Iris pigment epithelial cell (primary cell): ENCODE measurements around the gene SLC2A5.

ENCODE experiments used
- DNase-seq: peaks from one replicate; pipeline ENCODE4 v3.0.0-alpha.2; 2011; ENCODE audit warnings: low read depth

Gene SLC2A5

DNA sequence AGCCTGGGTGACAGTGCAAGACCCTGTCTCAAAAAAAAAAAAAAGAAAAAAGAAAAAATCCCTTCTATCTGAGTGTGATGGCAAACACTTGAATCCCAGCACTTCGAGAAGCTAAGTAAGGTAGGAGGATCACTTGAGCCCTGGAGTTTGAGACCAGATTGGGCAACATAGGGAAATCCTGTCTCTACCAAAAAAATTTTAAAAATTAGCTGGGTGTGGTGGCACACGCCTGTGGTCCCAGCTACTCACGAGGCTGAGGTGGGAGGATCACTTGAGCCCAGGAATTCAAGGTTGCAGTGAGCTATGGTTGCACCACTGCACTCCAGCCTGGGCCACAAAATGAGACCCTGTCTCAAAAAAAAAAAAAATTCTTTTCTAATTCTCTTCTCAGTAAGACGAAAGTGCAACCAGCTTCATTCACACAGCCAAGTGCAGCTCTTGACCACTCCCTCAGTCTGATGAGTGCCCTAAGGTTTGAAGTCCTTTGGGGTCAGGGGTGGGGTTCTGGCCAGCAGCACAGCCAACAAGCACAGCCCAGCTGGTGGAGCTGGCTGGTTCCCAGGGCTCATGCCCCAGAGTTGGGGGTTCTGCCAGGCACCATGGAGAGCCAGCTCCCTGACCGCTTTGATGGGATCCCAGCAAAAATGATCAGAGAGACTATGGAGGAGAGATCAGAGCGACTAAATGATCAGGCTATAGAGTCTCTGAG lies 8.0 kb downstream of the SLC2A5 start:
- no peak for DNase-seq

- DNase-seq, result no peak
Measured at GRCh38 chr1:9059891-9060744, 9.3 kb downstream of the SLC2A5 start.

DNA sequence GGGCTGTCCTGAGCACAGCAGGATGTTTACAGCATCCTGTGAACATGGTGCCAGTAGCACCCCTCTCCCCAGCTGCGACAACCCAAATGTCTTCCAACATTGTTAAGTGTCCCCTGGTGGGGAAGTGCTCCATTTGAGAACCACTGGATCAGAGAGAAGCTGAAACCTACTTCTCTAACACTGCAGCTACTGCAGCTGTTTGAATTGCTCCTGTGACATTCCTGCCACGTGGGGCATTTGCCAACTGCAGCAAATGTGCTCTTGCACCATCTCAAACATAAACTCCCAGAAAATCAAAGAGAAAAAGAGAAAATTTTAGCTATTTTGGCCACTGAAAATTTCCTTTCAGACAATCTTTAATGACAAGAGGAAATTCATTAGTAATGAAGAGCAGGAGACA lies 11.0 kb downstream of the SLC2A5 start:
- DNase-seq, result no peak

DNA sequence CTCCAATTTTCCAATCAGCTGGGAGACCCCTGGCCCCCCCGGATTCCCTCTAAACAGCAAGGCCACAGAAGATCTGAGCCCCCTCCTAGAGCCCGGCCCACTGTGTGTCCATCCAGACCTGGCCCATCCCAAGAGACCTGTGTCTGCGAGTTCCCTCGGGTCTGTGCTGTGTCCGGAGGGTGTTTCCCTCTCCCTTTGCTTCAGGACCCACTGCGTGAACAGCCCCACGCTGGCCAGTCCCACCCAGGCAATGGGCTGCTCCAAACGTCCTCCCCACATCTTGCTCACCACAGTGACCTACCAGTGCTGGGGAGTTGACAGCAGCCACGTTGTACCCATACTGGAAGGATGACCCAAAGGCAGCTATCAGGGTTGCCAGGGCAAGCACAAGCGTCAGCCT lies 11.6 kb downstream of the SLC2A5 start:
- DNase-seq, result no peak

- no peak for DNase-seq
Measured at GRCh38 chr1:9052272-9053049, 17.0 kb downstream of the SLC2A5 start.

DNA sequence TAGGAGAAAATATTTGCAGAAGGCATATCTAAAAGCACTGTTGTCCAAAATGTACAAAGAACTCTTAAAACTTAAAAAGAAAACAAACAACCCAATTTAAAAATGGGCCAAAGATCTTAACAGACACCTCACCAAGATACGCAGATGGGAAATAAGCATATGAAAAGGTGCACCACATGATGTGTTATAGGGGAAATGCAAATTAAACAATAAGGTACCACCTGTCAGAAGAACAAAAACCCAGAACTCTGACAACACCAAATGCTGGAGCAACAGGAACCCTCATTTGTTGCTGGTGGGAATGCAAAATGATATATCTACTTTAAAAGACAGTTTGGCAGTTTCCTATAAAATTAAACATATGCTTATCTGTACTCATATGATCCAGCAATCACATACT lies 18.1 kb downstream of the SLC2A5 start:
- DNase-seq, result no peak

- no peak for DNase-seq
Measured at GRCh38 chr1:9050803-9051202, 18.6 kb downstream of the SLC2A5 start.

- no peak for DNase-seq
Measured at GRCh38 chr1:9048551-9048950, 20.9 kb downstream of the SLC2A5 start.

DNA sequence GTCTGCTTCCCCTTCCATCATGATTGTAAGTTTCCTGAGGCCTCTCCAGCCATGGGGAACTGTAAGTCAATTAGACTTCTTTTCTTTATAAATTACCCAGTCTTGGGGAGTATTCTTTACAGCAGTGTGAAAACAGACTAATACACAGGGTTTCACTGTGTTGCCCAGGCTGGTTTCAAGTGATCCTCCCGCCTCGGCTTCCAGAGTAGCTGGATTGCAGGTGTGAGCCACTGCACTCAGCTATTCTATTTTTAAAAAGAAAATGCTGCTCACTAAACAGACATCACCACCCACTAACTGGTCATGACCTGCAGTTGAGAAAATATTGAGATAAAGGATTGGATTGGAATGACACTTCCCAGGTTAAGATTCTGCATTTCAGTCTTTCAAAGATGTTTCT lies 22.4 kb downstream of the SLC2A5 start:
- DNase-seq, result no peak

- no peak for DNase-seq
Measured at GRCh38 chr1:9045861-9046510, 23.4 kb downstream of the SLC2A5 start.

DNA sequence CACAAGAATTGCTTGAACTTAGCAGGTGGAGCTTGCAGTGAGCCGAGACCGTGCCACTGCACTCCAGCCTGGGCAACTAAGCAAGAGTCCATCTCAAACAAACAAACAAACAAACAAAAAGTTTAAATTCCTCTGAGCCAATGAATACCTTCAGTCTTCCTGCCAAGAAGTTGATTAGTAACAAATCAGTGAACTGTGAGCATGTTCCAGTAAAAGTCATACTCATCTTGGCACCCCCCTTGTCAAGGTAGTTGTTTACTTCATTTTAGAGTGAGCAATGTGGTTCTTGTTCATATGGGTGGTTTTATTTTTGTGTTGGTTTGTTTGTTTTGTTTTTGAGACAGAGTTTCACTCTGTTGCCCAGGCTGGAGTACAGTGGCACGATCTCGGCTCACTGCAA lies 25.2 kb downstream of the SLC2A5 start:
- no peak for DNase-seq

GRCh38 chr1:9042272-9042671 lies 27.2 kb downstream of the SLC2A5 start:
- DNase-seq, result no peak

GRCh38 chr1:9041116-9041779 lies 28.2 kb downstream of the SLC2A5 start:
- DNase-seq, result no peak

GRCh38 chr1:9040659-9041030 lies 28.8 kb downstream of the SLC2A5 start:
- DNase-seq, result no peak

GRCh38 chr1:9039761-9040658 lies 29.4 kb downstream of the SLC2A5 start:
- no peak for DNase-seq

DNA sequence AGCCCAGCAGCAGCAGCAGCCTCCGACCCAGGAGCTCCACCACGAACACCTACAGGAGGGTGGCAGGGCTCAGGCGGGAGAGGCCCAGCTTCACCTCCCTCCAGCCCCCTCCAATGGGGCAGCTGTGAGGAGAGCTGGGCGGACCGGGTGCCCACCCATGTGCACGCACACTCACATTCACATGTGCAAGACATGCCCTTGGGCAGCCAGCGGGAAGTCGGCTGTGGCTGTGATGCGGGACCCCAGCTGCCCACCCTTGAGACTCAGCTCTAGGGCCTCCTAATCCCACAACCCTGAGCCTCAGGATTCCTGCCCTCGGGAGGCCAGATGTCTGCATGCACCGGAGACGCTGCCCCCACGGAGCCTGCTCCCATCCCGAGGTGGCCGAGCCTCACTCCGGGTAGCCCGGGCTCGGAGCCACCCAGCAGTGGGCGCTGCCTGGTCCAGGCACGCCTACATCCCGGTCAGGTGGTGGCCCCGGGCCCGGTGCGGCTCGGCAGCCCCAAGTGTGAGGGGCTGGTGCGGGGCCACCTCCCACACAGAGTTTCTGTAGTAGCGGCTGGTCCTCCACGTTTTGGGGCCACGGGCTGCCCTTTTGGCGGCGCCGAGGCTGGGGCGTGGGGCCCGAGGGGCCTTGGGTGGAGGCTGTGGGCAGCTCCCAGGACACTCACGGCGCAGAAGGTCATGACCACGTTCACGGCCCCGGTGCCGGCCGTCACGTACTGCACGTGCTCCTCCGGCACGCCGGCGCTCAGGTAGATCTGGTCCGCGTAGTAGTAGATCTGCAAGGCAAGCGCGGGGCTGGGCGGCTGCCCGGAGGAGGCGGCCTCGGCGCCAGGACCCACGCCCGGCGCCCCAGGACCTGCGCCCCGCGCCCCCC lies 30.3 kb downstream of the SLC2A5 start:
- DNase-seq, result no peak

GRCh38 chr1:9038338-9038650 lies 31.1 kb downstream of the SLC2A5 start:
- no peak for DNase-seq

GRCh38 chr1:9037476-9038337 lies 31.7 kb downstream of the SLC2A5 start:
- DNase-seq, result no peak

GRCh38 chr1:9035226-9035625 lies 34.2 kb downstream of the SLC2A5 start:
- DNase-seq, result no peak
